Parathyroid adenoma (tissue), 2 donors: ENCODE measurements around the gene MLIP.

Experiments used
- H2AFZ ChIP-seq: fragments of 300-600 bp; sonication (generic); one replicate; pipeline ENCODE4 v1.7.0; 2017; ENCODE audit warnings: antibody characterized with exemption, mild to moderate bottlenecking
- H3K27ac ChIP-seq: fragments of 300-600 bp; sonication (generic); one replicate; pipeline ENCODE4 v1.7.0; 2017
- H3K27me3 ChIP-seq: fragments of 300-600 bp; sonication (generic); one replicate; pipeline ENCODE4 v1.7.0; 2017; ENCODE audit warnings: low read length; ENCODE audit not compliant: control insufficient read depth, insufficient read depth
- H3K36me3 ChIP-seq: fragments of 300-600 bp; sonication (generic); one replicate; pipeline ENCODE4 v1.7.0; 2017; ENCODE audit warnings: low read length; ENCODE audit not compliant: control insufficient read depth, insufficient read depth
- H3K4me1 ChIP-seq: fragments of 300-600 bp; sonication (generic); one replicate; pipeline ENCODE4 v1.7.0; 2017; ENCODE audit warnings: control low read depth
- H3K4me2 ChIP-seq: fragments of 300-600 bp; sonication (generic); one replicate; pipeline ENCODE4 v1.7.0; 2017; ENCODE audit warnings: low read length
- H3K4me3 ChIP-seq: fragments of 300-600 bp; sonication (generic); one replicate; pipeline ENCODE4 v1.7.0; 2017; ENCODE audit warnings: low read depth, low read length
- H3K79me2 ChIP-seq: fragments of 300-600 bp; sonication (generic); one replicate; pipeline ENCODE4 v1.7.0; 2017; ENCODE audit warnings: control low read depth
- H3K9ac ChIP-seq: fragments of 300-600 bp; sonication (generic); one replicate; pipeline ENCODE4 v1.7.0; 2017; ENCODE audit warnings: mild to moderate bottlenecking
- H3K9me3 ChIP-seq: fragments of 300-600 bp; sonication (generic); one replicate; pipeline ENCODE4 v1.7.0; 2017; ENCODE audit warnings: low read length; ENCODE audit not compliant: control insufficient read depth
- TF ChIP-seq, protein P1 (sequence below): fragments of 300-600 bp; sonication (generic); IDR thresholded peaks from one replicate; pipeline ENCODE4 v1.7.0; 2017; ENCODE audit warnings: antibody characterized with exemption, mild to moderate bottlenecking
- donor health status: primary hyperparathyroidism.

MLIP gene

DNA sequence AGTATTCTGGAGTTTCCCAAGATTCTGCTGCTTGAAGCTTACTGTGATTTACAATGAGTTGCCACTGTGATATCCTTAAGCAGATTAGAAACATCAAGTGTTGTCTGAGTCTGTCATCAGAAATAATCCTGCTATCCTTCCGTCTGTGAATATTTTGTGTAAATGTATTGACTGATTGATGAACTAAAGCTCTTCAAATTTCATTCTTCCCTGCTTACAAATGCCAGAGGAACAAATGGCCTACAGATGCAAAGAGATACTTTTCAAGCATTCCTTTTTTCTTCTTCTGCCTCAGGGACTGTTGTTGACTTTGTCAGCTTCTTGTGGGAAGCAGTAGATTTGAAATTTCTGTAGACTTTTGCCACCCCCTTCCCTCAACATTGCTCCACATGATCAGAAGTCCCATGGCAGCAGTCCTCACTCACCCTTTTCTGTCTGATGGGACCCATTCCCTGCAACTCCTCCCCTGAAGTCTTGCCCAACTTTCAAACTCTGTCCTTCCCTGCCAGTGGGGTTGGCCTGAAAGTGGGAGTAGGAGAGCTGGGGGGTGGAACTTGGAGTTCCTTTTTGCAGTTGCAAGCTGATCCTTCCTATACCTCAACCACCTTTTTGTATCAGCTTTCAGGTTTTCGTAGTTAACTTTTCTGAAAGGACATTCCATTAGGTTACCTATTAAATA is 38.5 kb upstream of the MLIP start:
- no peaks in the 10 kb centered on the region for H3K4me1 ChIP-seq

DNA sequence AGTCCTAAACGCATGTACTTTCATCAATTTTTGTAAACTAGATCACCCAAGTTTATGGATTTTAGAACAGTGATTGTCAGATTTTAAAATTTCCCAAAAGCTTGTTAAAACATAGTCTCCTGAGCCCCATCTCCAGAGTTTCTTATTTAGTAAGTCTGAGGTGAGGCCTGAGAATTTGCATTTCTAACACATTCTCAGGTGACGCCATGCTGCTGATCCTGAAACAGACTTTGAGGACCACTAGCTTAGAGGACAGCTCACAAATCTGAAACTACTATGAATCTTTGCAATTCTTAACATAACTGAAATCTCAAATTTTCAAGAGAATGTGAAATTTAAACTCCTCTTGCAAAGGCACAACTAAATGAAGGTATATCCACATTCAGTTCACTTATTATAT is 37.8 kb upstream of the MLIP start:
- Histone ChIP-seq H3K9ac (no peak overlapping the region), H3K79me2 (no peaks in the 10 kb centered on the region), H3K4me1 (no peaks in the 10 kb centered on the region), H2AFZ (no peak overlapping the region), H3K4me2 (no peak overlapping the region), H3K4me3 (no peak overlapping the region), H3K27ac (no peak overlapping the region), H3K36me3 (no peaks in the 10 kb centered on the region), H3K27me3 (no peaks in the 10 kb centered on the region), H3K9me3 (no peaks in the 10 kb centered on the region)
- TF ChIP-seq, protein P1, sequence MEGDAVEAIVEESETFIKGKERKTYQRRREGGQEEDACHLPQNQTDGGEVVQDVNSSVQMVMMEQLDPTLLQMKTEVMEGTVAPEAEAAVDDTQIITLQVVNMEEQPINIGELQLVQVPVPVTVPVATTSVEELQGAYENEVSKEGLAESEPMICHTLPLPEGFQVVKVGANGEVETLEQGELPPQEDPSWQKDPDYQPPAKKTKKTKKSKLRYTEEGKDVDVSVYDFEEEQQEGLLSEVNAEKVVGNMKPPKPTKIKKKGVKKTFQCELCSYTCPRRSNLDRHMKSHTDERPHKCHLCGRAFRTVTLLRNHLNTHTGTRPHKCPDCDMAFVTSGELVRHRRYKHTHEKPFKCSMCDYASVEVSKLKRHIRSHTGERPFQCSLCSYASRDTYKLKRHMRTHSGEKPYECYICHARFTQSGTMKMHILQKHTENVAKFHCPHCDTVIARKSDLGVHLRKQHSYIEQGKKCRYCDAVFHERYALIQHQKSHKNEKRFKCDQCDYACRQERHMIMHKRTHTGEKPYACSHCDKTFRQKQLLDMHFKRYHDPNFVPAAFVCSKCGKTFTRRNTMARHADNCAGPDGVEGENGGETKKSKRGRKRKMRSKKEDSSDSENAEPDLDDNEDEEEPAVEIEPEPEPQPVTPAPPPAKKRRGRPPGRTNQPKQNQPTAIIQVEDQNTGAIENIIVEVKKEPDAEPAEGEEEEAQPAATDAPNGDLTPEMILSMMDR = no peak

More for the DNA sequence above, 38.5 kb upstream of the MLIP start:
- TF ChIP-seq, protein P1 = no peak
- Histone ChIP-seq H2AFZ (no peak overlapping the region), H3K79me2 (no peaks in the 10 kb centered on the region), H3K36me3 (no peaks in the 10 kb centered on the region), H3K9ac (no peak overlapping the region), H3K4me2 (no peak overlapping the region), H3K27me3 (no peaks in the 10 kb centered on the region), H3K9me3 (no peaks in the 10 kb centered on the region), H3K4me3 (no peak overlapping the region), H3K27ac (no peak overlapping the region)

DNA sequence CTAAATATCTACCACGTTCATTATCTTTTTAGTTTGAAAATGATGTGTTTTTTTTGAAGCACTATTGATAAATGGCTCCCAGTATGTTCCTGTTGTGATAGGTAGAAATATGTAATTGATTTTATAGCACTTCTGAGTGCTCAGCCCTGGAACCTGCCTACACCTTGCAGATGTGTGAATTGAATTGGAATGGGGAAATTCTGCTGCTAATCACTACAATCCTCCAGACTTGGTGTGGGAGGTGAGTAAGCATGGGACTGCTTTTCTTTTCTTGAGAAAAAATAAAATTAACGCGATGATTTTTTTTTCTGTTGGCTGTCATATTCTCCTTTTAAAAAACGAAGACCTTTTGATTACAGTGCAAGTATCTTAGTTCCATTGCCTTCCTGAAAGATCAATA is 37.1 kb upstream of the MLIP start:
- no peak overlapping the region for H3K27ac ChIP-seq
- H3K4me3 ChIP-seq = no peak overlapping the region
- no peak overlapping the region for H2AFZ ChIP-seq
- TF ChIP-seq, protein P1 = no peak
- no peaks in the 10 kb centered on the region for H3K27me3 ChIP-seq
- no peaks in the 10 kb centered on the region for H3K36me3 ChIP-seq
- no peak overlapping the region for H3K4me2 ChIP-seq
- no peak overlapping the region for H3K9ac ChIP-seq
- no peaks in the 10 kb centered on the region for H3K9me3 ChIP-seq
- no peaks in the 10 kb centered on the region for H3K4me1 ChIP-seq
- H3K79me2 ChIP-seq = no peaks in the 10 kb centered on the region

DNA sequence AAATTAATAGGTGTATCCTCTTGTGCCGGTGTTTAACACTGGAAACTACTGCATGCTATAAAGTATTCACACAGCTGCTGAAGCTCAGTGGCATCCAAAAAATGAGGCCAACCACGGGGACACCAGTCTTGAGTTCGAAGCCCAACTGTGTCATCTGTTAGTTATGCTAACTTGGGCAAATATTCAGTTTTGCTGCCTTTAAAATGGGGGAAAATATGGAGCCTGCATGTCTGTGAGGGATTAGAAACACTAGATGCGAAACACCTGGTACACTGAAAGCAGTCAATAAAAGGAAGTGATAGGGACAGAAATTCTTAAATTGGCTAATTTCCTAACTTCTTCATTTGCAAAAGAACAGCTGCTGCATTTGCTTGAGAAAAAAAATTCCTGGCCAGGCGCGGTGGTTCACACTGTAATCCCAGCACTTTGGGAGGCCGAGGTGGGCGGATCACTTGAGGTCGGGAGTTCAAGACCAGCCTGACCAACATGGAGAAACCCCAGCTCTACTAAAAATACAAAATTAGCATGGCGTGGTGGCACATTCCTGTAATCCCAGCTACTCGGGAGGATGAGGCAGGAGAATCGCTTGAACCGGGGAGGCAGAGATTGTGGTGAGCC is 36.6 kb upstream of the MLIP start:
- H3K9ac ChIP-seq = no peak overlapping the region
- TF ChIP-seq, protein P1 = no peak
- H3K27me3 ChIP-seq = no peaks in the 10 kb centered on the region
- no peak overlapping the region for H3K4me3 ChIP-seq
- H3K79me2 ChIP-seq = no peaks in the 10 kb centered on the region
- H3K27ac ChIP-seq = no peak overlapping the region
- H3K4me2 ChIP-seq = no peak overlapping the region
- no peaks in the 10 kb centered on the region for H3K4me1 ChIP-seq
- no peak overlapping the region for H2AFZ ChIP-seq
- no peaks in the 10 kb centered on the region for H3K9me3 ChIP-seq
- no peaks in the 10 kb centered on the region for H3K36me3 ChIP-seq
